Osteocyte (in vitro differentiated cells): ENCODE data around the gene UBAP2. TPM values are rescaled to one million over a fixed set of nuclear protein-coding genes. Genes with fewer than 3 reads are reported as not detected.

Experiments
- DNase-seq: peaks from one replicate; pipeline ENCODE4 v3.0.0; 2021; ENCODE audit warnings: mixed read lengths; ENCODE audit not compliant: unreplicated experiment; ENCODE audit errors: extremely low spot score
- H3K27ac Mint-ChIP-seq: one replicate; pipeline ENCODE4 v1.8.0; 2021; ENCODE audit warnings: mild to moderate bottlenecking, mixed read lengths; ENCODE audit not compliant: unreplicated experiment
- H3K27me3 Mint-ChIP-seq: one replicate; pipeline ENCODE4 v1.8.0; 2021; ENCODE audit warnings: mixed read lengths; ENCODE audit not compliant: unreplicated experiment
- H3K36me3 Mint-ChIP-seq: one replicate; pipeline ENCODE4 v1.8.0; 2021; ENCODE audit warnings: mixed read lengths; ENCODE audit not compliant: unreplicated experiment
- H3K4me1 Mint-ChIP-seq: one replicate; pipeline ENCODE4 v1.8.0; 2021; ENCODE audit warnings: mixed read lengths; ENCODE audit not compliant: unreplicated experiment
- H3K4me3 Mint-ChIP-seq: one replicate; pipeline ENCODE4 v1.8.0; 2021; ENCODE audit warnings: mild to moderate bottlenecking, moderate library complexity, mixed read lengths; ENCODE audit not compliant: unreplicated experiment
- H3K9me3 Mint-ChIP-seq: one replicate; pipeline ENCODE4 v1.8.0; 2021; ENCODE audit warnings: mixed read lengths; ENCODE audit not compliant: unreplicated experiment
- total RNA-seq: library from RNA; stranded (reverse); gene quantifications from 2 replicates; pipeline ENCODE4 v1.2.1, GENCODE V29; 2021
- TF ChIP-seq, protein P1 (sequence below): fragments of 200-600 bp; sonication (generic); IDR thresholded peaks from 2 replicates; pipeline ENCODE4 v1.5.0; 2021; ENCODE audit warnings: antibody characterized with exemption, mild to moderate bottlenecking, moderate library complexity

The UBAP2 gene
- total RNA-seq, 1 donor from 2014 or later = 39.9 TPM

DNA sequence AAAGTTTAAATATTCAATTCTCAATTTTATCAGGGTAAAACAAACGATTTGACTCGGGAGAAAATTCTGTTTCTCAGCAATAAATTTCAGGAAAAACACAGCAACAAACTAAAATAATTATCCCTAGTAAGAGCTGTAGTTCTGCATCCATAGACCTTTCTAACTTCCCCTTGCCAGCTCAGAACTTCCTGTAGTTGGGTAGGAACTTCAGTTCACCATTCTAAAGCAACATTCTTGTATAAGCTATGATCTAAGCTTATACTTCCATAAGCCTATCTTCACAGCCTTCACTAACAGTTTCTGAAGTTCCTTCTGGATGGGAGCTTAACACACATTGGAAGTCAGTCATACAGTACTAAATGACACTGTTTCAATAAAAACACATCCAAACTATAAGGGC, 96.6 kb downstream of the UBAP2 start:
- Mint-ChIP-seq H3K4me3 (no peak overlapping the region), H3K36me3 (peaks cover 50% of the 10 kb centered on the region), H3K27me3 (no peaks in the 10 kb centered on the region), H3K4me1 (peaks cover 19% of the 10 kb centered on the region), H3K27ac (no peak overlapping the region), H3K9me3 (no peaks in the 10 kb centered on the region)
- TF ChIP-seq, protein P1, sequence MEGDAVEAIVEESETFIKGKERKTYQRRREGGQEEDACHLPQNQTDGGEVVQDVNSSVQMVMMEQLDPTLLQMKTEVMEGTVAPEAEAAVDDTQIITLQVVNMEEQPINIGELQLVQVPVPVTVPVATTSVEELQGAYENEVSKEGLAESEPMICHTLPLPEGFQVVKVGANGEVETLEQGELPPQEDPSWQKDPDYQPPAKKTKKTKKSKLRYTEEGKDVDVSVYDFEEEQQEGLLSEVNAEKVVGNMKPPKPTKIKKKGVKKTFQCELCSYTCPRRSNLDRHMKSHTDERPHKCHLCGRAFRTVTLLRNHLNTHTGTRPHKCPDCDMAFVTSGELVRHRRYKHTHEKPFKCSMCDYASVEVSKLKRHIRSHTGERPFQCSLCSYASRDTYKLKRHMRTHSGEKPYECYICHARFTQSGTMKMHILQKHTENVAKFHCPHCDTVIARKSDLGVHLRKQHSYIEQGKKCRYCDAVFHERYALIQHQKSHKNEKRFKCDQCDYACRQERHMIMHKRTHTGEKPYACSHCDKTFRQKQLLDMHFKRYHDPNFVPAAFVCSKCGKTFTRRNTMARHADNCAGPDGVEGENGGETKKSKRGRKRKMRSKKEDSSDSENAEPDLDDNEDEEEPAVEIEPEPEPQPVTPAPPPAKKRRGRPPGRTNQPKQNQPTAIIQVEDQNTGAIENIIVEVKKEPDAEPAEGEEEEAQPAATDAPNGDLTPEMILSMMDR = no peak
- DNase-seq = no peak

DNA sequence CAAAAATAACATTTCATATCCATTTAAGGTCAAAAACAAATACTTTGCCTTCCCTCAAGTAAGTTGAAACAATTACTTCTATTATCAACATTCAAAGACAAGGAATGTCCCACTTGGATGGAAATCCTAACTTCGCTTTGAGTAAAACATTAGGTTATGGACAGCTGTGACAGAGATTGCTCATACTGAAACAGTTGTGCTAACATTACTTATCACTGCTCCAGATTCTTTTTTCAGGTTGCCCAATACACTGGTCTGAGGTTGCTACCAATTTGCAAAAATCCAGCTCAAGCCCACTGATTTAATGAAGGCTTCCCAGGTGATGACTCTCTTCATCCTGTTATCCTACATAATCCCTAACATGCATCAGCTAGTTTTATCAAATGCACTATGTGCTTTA, 98.3 kb downstream of the UBAP2 start:
- H3K27ac Mint-ChIP-seq = no peak overlapping the region
- no peak for DNase-seq

DNA sequence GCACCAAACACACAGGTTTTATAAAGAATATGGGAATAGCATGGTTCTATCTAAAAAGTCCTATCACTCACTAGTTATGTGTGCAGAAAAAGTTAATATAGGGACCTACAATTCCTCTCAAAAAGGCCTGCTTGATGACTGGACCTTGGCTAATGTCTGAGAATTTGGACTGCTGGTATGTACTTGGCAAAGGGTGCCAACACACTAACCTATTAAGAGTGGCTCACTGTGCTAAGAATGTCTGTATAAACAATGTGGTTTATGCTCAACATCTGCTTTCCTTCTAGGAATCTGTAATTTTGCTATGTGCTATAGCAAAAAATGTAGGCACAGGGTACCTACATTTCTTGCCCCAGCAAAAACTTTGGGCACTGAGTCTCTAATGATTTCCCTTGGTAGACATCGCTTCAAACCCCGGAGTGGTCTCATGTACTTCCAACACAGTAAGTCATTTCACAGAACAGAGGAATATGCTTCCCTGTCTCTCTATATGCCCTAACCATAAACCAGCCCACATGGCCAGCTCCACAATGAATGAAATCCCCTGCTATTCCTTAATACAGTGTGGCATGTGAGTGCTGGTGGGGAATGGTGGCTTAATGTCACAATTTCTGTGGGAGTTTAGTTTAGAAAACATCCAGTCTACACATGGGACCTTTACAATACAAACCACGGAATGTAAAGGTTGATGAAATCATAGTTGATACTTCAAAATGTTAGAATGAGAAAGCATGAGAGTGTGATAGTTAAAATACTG, 101.7 kb downstream of the UBAP2 start:
- no peaks in the 10 kb centered on the region for H3K27me3 Mint-ChIP-seq
- H3K4me1 Mint-ChIP-seq = peaks cover 60% of the 10 kb centered on the region
- no peak overlapping the region for H3K4me3 Mint-ChIP-seq
- no peak for DNase-seq
- TF ChIP-seq, protein P1 = no peak
- H3K27ac Mint-ChIP-seq = peak overlapping the region; percentile 85
- peaks cover 37% of the 10 kb centered on the region for H3K36me3 Mint-ChIP-seq
- H3K9me3 Mint-ChIP-seq = no peaks in the 10 kb centered on the region

More for the DNA sequence above, 98.3 kb downstream of the UBAP2 start:
- no peak overlapping the region for H3K4me3 Mint-ChIP-seq
- H3K27me3 Mint-ChIP-seq = no peaks in the 10 kb centered on the region
- H3K4me1 Mint-ChIP-seq = peaks cover 34% of the 10 kb centered on the region
- H3K36me3 Mint-ChIP-seq = peaks cover 47% of the 10 kb centered on the region
- TF ChIP-seq, protein P1 = no peak
- H3K9me3 Mint-ChIP-seq = no peaks in the 10 kb centered on the region

DNA sequence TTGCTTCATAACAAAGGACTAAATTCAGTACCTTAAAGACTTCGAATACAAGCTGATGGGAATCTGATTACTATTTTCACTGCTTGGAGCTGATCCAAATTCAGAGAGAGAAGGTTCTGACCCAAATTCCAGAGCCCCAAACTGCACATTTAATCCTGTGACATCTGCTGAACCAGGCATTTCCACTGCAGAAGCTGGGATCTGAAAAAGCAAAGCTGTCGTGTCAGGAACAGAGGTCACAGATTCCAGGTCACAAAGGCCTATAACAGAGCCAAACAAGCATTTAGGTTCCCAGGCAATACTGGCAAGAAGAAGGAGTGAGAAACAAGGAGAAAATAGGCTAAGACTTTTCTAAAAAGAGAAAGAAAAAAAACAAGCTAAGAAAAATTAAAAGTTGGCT, 105.3 kb downstream of the UBAP2 start:
- Mint-ChIP-seq H3K27ac (peak overlapping the region; percentile 79), H3K4me1 (peaks cover 63% of the 10 kb centered on the region), H3K27me3 (no peaks in the 10 kb centered on the region), H3K36me3 (peaks cover 41% of the 10 kb centered on the region), H3K4me3 (no peak overlapping the region), H3K9me3 (no peaks in the 10 kb centered on the region)
- no peak for DNase-seq
- TF ChIP-seq, protein P1 = no peak

DNA sequence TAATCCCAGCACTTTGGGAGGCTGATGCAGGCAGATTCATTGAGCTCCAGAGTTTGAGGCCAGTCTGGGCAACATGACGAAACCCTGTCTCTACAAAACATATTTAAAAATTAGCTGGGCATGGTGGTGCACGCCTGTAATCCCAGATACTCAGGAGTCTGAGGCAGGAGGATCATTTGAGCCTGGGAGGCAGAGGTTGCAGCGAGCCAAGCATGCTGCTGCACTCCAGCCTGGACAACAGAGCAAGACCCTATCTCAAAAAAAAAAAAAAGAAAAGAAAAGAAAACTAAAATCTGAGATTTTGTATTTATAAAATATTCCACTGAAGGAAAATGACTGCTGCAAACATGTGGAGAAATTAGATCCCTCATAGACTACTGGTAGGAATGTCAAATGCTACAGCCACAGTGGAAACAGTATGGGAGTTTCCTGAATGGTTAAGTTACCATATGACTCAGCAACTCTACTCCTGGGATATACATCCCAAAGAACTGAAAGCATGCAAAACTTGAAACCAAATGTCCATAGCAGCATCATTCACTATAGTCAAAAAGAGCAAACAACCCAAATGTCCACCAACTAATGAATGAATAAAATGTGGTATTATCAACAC, 106.1 kb downstream of the UBAP2 start:
- H3K27ac Mint-ChIP-seq = peak overlapping the region; percentile 81
- no peak for DNase-seq
- TF ChIP-seq, protein P1 = peak; percentile 75
- peaks cover 55% of the 10 kb centered on the region for H3K4me1 Mint-ChIP-seq
- H3K36me3 Mint-ChIP-seq = peaks cover 36% of the 10 kb centered on the region
- H3K4me3 Mint-ChIP-seq = no peak overlapping the region
- H3K27me3 Mint-ChIP-seq = no peaks in the 10 kb centered on the region
- no peaks in the 10 kb centered on the region for H3K9me3 Mint-ChIP-seq
